Measurements from ENCODE around the gene KCNT1.

KCNT1 gene

GRCh38 chr9:135663857-135664256 lies 38.1 kb upstream of the KCNT1 start:
- Histone ChIP-seq H3K18ac (ENCODE audit: low read length) (peak overlapping the region; percentile 97), H3K4me3 (ENCODE audit: low read length in 2 of 2) (no peak overlapping the region), H2AK5ac (ENCODE audit: low read depth, low read length) (peak overlapping the region; percentile 42), H3K9me3 (replicated peaks in 1 of 2; ENCODE audit: control insufficient read depth in 2 of 2, insufficient read depth in 1 of 2, low read depth in 1 of 2, low read length in 2 of 2) (peaks cover 0 to 6% of the 10 kb centered on the region in 2 donors), H4K91ac (ENCODE audit: low read depth, low read length, poor library complexity) (no peak overlapping the region), H3K36me3 (replicated peaks in 1 of 2; ENCODE audit: control insufficient read depth in 2 of 2, insufficient read depth in 2 of 2, low read length in 2 of 2) (no peaks in the 10 kb centered on the region), H4K8ac (ENCODE audit: low read depth, low read length) (no peak overlapping the region), H3K4me2 (ENCODE audit: insufficient read depth, low read length, poor library complexity, severe bottlenecking) (no peak overlapping the region), H3K4ac (ENCODE audit: low read length) (no peak overlapping the region), H3K27ac (replicated peaks; ENCODE audit: low read length) (no peak overlapping the region), H3K4me1 (ENCODE audit: control insufficient read depth in 2 of 2, insufficient read depth in 1 of 2, low read depth in 1 of 2, low read length in 2 of 2) (peaks cover 13 to 15% of the 10 kb centered on the region in 2 donors), H2BK15ac (ENCODE audit: low read length) (no peak overlapping the region), H3K14ac (ENCODE audit: low read length) (no peak overlapping the region), H3K27me3 (ENCODE audit: control insufficient read depth in 3 of 3, insufficient read depth in 3 of 3, low read depth in 1 of 3, low read length in 3 of 3) (peaks cover 0 to 4% (median 0%) of the 10 kb centered on the region in 3 experiments), H2BK120ac (ENCODE audit: low read depth, low read length) (no peak overlapping the region), H2BK12ac (ENCODE audit: low read length) (no peak overlapping the region), H3K9ac (ENCODE audit: low read depth, low read length, poor library complexity) (no peak overlapping the region), H2AFZ (ENCODE audit: low read length) (no peak overlapping the region), H3K79me1 (ENCODE audit: low read depth, low read length) (peaks cover 3% of the 10 kb centered on the region), H3K23ac (ENCODE audit: low read depth, low read length, poor library complexity) (no peak overlapping the region), H2BK5ac (ENCODE audit: low read length) (peak overlapping the region; percentile 93)
- no CpG with 5 or more reads among the region's 12 CpGs for WGBS, 2 donors (ENCODE audit: extremely low coverage in 2 of 2, insufficient read length in 2 of 2, insufficient replicate concordance in 1 of 2)
- DNase-seq (ENCODE audit: low spot score) = no peak

GRCh38 chr9:135664266-135664665 lies 37.7 kb upstream of the KCNT1 start:
- WGBS, 2 donors (ENCODE audit: extremely low coverage in 2 of 2, insufficient read length in 2 of 2, insufficient replicate concordance in 1 of 2) = no CpG with 5 or more reads among the region's 10 CpGs
- Histone ChIP-seq H3K23ac (ENCODE audit: low read depth, low read length, poor library complexity) (peak overlapping the region; percentile 78), H3K79me1 (ENCODE audit: low read depth, low read length) (peaks cover 3% of the 10 kb centered on the region), H3K9me3 (replicated peaks in 1 of 2; ENCODE audit: control insufficient read depth in 2 of 2, insufficient read depth in 1 of 2, low read depth in 1 of 2, low read length in 2 of 2) (peaks cover 0 to 6% of the 10 kb centered on the region in 2 donors), H3K4me3 (ENCODE audit: low read length in 2 of 2) (no peak overlapping the region), H2BK15ac (ENCODE audit: low read length) (peak overlapping the region; percentile 90), H3K27me3 (ENCODE audit: control insufficient read depth in 3 of 3, insufficient read depth in 3 of 3, low read depth in 1 of 3, low read length in 3 of 3) (peaks cover 0 to 4% (median 0%) of the 10 kb centered on the region in 3 experiments), H3K4me1 (ENCODE audit: control insufficient read depth in 2 of 2, insufficient read depth in 1 of 2, low read depth in 1 of 2, low read length in 2 of 2) (peaks cover 13 to 15% of the 10 kb centered on the region in 2 donors), H3K4me2 (ENCODE audit: insufficient read depth, low read length, poor library complexity, severe bottlenecking) (no peak overlapping the region), H2BK12ac (ENCODE audit: low read length) (peak overlapping the region; percentile 31), H3K4ac (ENCODE audit: low read length) (no peak overlapping the region), H3K14ac (ENCODE audit: low read length) (peak overlapping the region; percentile 90), H2AK5ac (ENCODE audit: low read depth, low read length) (peak overlapping the region; percentile 96), H3K36me3 (replicated peaks in 1 of 2; ENCODE audit: control insufficient read depth in 2 of 2, insufficient read depth in 2 of 2, low read length in 2 of 2) (no peaks in the 10 kb centered on the region), H2AFZ (ENCODE audit: low read length) (no peak overlapping the region), H4K8ac (ENCODE audit: low read depth, low read length) (no peak overlapping the region), H3K27ac (replicated peaks; ENCODE audit: low read length) (no peak overlapping the region), H3K9ac (ENCODE audit: low read depth, low read length, poor library complexity) (no peak overlapping the region), H3K18ac (ENCODE audit: low read length) (peak overlapping the region; percentile 90), H4K91ac (ENCODE audit: low read depth, low read length, poor library complexity) (peak overlapping the region; percentile 24), H2BK120ac (ENCODE audit: low read depth, low read length) (no peak overlapping the region), H2BK5ac (ENCODE audit: low read length) (peak overlapping the region; percentile 83)
- no peak for DNase-seq (ENCODE audit: low spot score)

GRCh38 chr9:135664801-135665794 lies 36.9 kb upstream of the KCNT1 start:
- Histone ChIP-seq H2BK120ac (ENCODE audit: low read depth, low read length) (no peak overlapping the region), H2AFZ (ENCODE audit: low read length) (no peak overlapping the region), H3K4me1 (ENCODE audit: control insufficient read depth in 2 of 2, insufficient read depth in 1 of 2, low read depth in 1 of 2, low read length in 2 of 2) (peaks cover 13 to 15% of the 10 kb centered on the region in 2 donors), H2BK12ac (ENCODE audit: low read length) (peak overlapping the region; percentile 84), H3K79me1 (ENCODE audit: low read depth, low read length) (peaks cover 5% of the 10 kb centered on the region), H3K9me3 (replicated peaks in 1 of 2; ENCODE audit: control insufficient read depth in 2 of 2, insufficient read depth in 1 of 2, low read depth in 1 of 2, low read length in 2 of 2) (peaks cover 0 to 4% of the 10 kb centered on the region in 2 donors), H2AK5ac (ENCODE audit: low read depth, low read length) (peak overlapping the region; percentile 96), H4K91ac (ENCODE audit: low read depth, low read length, poor library complexity) (no peak overlapping the region), H4K8ac (ENCODE audit: low read depth, low read length) (no peak overlapping the region), H3K14ac (ENCODE audit: low read length) (peak overlapping the region; percentile 25), H3K4ac (ENCODE audit: low read length) (no peak overlapping the region), H2BK15ac (ENCODE audit: low read length) (peak overlapping the region; percentile 90), H3K4me3 (ENCODE audit: low read length in 2 of 2) (no peak overlapping the region), H3K4me2 (ENCODE audit: insufficient read depth, low read length, poor library complexity, severe bottlenecking) (no peak overlapping the region), H3K9ac (ENCODE audit: low read depth, low read length, poor library complexity) (peak overlapping the region; percentile 39), H3K36me3 (replicated peaks in 1 of 2; ENCODE audit: control insufficient read depth in 2 of 2, insufficient read depth in 2 of 2, low read length in 2 of 2) (no peaks in the 10 kb centered on the region), H2BK5ac (ENCODE audit: low read length) (peak overlapping the region; percentile 83), H3K27me3 (ENCODE audit: control insufficient read depth in 3 of 3, insufficient read depth in 3 of 3, low read depth in 1 of 3, low read length in 3 of 3) (peaks cover 0 to 4% (median 0%) of the 10 kb centered on the region in 3 experiments), H3K23ac (ENCODE audit: low read depth, low read length, poor library complexity) (peak overlapping the region; percentile 52), H3K18ac (ENCODE audit: low read length) (peak overlapping the region; percentile 90), H3K27ac (replicated peaks; ENCODE audit: low read length) (no peak overlapping the region)
- DNase-seq (ENCODE audit: low spot score) = no peak
- no CpG with 5 or more reads among the region's 32 CpGs for WGBS, 2 donors (ENCODE audit: extremely low coverage in 2 of 2, insufficient read length in 2 of 2, insufficient replicate concordance in 1 of 2)

GRCh38 chr9:135665795-135666189 lies 36.2 kb upstream of the KCNT1 start:
- Histone ChIP-seq H2BK15ac (ENCODE audit: low read length) (no peak overlapping the region), H3K4ac (ENCODE audit: low read length) (no peak overlapping the region), H3K27ac (replicated peaks; ENCODE audit: low read length) (no peak overlapping the region), H2BK5ac (ENCODE audit: low read length) (peak overlapping the region; percentile 66), H4K91ac (ENCODE audit: low read depth, low read length, poor library complexity) (no peak overlapping the region), H3K4me2 (ENCODE audit: insufficient read depth, low read length, poor library complexity, severe bottlenecking) (no peak overlapping the region), H3K23ac (ENCODE audit: low read depth, low read length, poor library complexity) (no peak overlapping the region), H3K36me3 (replicated peaks in 1 of 2; ENCODE audit: control insufficient read depth in 2 of 2, insufficient read depth in 2 of 2, low read length in 2 of 2) (no peaks in the 10 kb centered on the region), H3K9ac (ENCODE audit: low read depth, low read length, poor library complexity) (no peak overlapping the region), H2BK120ac (ENCODE audit: low read depth, low read length) (no peak overlapping the region), H3K4me3 (ENCODE audit: low read length in 2 of 2) (no peak overlapping the region), H3K79me1 (ENCODE audit: low read depth, low read length) (peaks cover 5% of the 10 kb centered on the region), H4K8ac (ENCODE audit: low read depth, low read length) (no peak overlapping the region), H2AK5ac (ENCODE audit: low read depth, low read length) (no peak overlapping the region), H2BK12ac (ENCODE audit: low read length) (peak overlapping the region; percentile 84), H3K27me3 (ENCODE audit: control insufficient read depth in 3 of 3, insufficient read depth in 3 of 3, low read depth in 1 of 3, low read length in 3 of 3) (peaks cover 0 to 4% (median 0%) of the 10 kb centered on the region in 3 experiments), H3K14ac (ENCODE audit: low read length) (no peak overlapping the region), H3K18ac (ENCODE audit: low read length) (peak overlapping the region; percentile 64), H3K9me3 (replicated peaks in 1 of 2; ENCODE audit: control insufficient read depth in 2 of 2, insufficient read depth in 1 of 2, low read depth in 1 of 2, low read length in 2 of 2) (peaks cover 0 to 4% of the 10 kb centered on the region in 2 donors), H2AFZ (ENCODE audit: low read length) (no peak overlapping the region), H3K4me1 (ENCODE audit: control insufficient read depth in 2 of 2, insufficient read depth in 1 of 2, low read depth in 1 of 2, low read length in 2 of 2) (peaks cover 13 to 15% of the 10 kb centered on the region in 2 donors)
- WGBS, 2 donors (ENCODE audit: extremely low coverage in 2 of 2, insufficient read length in 2 of 2, insufficient replicate concordance in 1 of 2) = no CpG with 5 or more reads among the region's 12 CpGs
- no peak for DNase-seq (ENCODE audit: low spot score)
